Prostate gland (tissue), 2 donors: Measurements from ENCODE around the gene PSMD4. TPM values are rescaled to one million over a fixed set of nuclear protein-coding genes. Genes with fewer than 3 reads are reported as not detected.

Experiments used
- DNase-seq: peaks from one replicate; pipeline ENCODE4 v3.0.0-alpha.2; 2019; ENCODE audit warnings: low spot score
- H3K27ac ChIP-seq, 2 donors: fragments of 200-600 bp; sonication (generic); 2 replicates each; pipeline ENCODE4 v1.5.1; 2017 to 2019
- H3K27me3 ChIP-seq: fragments of 200-600 bp; sonication (generic); replicated peaks from 2 replicates; pipeline ENCODE4 v1.5.1; 2019; ENCODE audit not compliant: insufficient read depth
- H3K36me3 ChIP-seq, 2 donors: fragments of 200-600 bp; sonication (generic); 1 replicate in 1 of 2; 2 replicates in 1 of 2; pipeline versions ENCODE4 v1.5.1 to v1.8.1; 2017 to 2019
- H3K4me1 ChIP-seq: fragments of 200-600 bp; sonication (generic); replicated peaks from 2 replicates; pipeline ENCODE4 v1.5.1; 2019
- H3K4me3 ChIP-seq, 2 donors: fragments of 200-600 bp; sonication (generic); 2 replicates each; pipeline ENCODE4 v1.5.1; 2017 to 2019
- H3K9me3 ChIP-seq: fragments of 200-600 bp; sonication (generic); 2 replicates; pipeline ENCODE4 v1.5.1; 2017
- CTCF ChIP-seq, 4 experiments: fragments of 200-600 bp in 2 of 4; fragments of 450-650 bp in 2 of 4; sonication (generic) in 2 of 4; IDR thresholded peaks; 1 replicate in 3 of 4; 2 replicates in 1 of 4; pipeline ENCODE4 v1.5.1; 2016 to 2019; ENCODE audit warnings: antibody characterized with exemption in 4 of 4, mild to moderate bottlenecking in 2 of 4, moderate library complexity in 2 of 4
- POLR2A ChIP-seq: fragments of 450-650 bp; IDR thresholded peaks from one replicate; pipeline ENCODE4 v1.6.1; 2016; ENCODE audit warnings: antibody characterized with exemption, mild to moderate bottlenecking
- POLR2AphosphoS5 ChIP-seq: sonication (generic); formaldehyde crosslinking; IDR thresholded peaks from one replicate; pipeline ENCODE4 v1.6.1; 2017; ENCODE audit warnings: antibody characterized with exemption
- WGBS: methylation state at CpG from one replicate; pipeline ENCODE4 v1.1.5; 2018; 5-methylcytosine and 5-hydroxymethylcytosine counted together
- intact Hi-C: fragments of 100-400 bp; cut with DNase I; formaldehyde crosslinking; loops from one replicate; pipeline ENCODE4 v1.14.2; 2022
- small RNA-seq, 2 donors: library from RNA; depleted of rRNA; stranded (forward); fragments of <200 nt; gene quantifications; one replicate each; pipeline ENCODE3, GENCODE V24; 2016
- total RNA-seq, 2 donors: library from RNA; depleted of rRNA; stranded (reverse); fragments of >200 nt; gene quantifications; one replicate each; pipeline ENCODE4 v1.1.0, GENCODE V29; 2016

PSMD4 gene
- total RNA-seq, 2 donors from 2014 or later = 96.1 to 116 TPM

GRCh38 chr1:151314137-151314875 lies 59.8 kb downstream of the PSMD4 start:
- no peak for TF ChIP-seq POLR2AphosphoS5
- TF ChIP-seq CTCF (IDR thresholded peaks at IDR 0.05) = no peak
- TF ChIP-seq POLR2A = no peak
- H3K27me3 ChIP-seq = no peaks in the 10 kb centered on the region
- H3K9me3 ChIP-seq = no peaks in the 10 kb centered on the region
- no peaks in the 10 kb centered on the region for H3K36me3 ChIP-seq
- H3K4me3 ChIP-seq = no peak overlapping the region
- peaks cover 4% of the 10 kb centered on the region for H3K4me1 ChIP-seq
- intact Hi-C loops = no loop called here
- DNase-seq = no peak
- 40% methylated on average over 3 of the region's 3 CpGs for WGBS
- no peak overlapping the region for H3K27ac ChIP-seq

DNA sequence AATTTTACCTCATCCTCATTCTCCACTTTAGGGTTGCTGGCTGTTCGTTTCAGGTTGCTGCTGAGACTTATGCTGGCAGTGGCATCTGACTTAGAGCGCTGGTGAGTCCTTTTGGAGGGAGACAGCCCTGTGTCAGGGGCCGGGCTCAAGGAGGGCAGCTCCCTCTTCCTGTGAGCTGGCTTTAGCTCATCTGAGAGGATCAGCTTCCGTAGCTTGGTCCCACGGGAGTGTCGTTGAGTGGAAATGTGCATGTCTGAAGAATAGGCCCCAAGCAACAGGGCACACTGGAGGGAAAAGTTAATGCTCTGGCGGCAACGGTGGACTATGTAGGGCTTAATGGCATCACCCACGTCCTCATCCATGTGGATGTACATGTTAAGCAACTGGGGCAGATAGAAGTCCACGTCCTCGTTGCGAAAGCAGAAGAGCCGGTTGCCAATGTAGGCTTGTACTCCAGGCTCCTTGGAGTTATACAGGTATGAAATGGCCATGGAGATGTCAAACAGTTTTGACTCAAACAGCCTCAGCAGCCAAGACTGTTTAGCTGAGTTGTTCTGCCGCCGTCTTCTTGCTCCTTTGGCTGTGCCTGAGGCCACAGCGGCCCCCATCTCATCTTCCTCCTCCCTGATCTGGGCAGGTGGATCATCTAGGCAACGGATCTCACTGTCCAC lies 61.2 kb downstream of the PSMD4 start:
- WGBS = 90% methylated on average over 17 of the region's 17 CpGs
- Histone ChIP-seq H3K9me3 (no peaks in the 10 kb centered on the region), H3K4me3 (no peak overlapping the region), H3K27ac (no peak overlapping the region), H3K27me3 (no peaks in the 10 kb centered on the region), H3K4me1 (no peaks in the 10 kb centered on the region), H3K36me3 (no peaks in the 10 kb centered on the region)
- intact Hi-C loops = no loop called here
- no peak for DNase-seq
- TF ChIP-seq POLR2AphosphoS5 (no peak), POLR2A (no peak), CTCF (IDR thresholded peaks at IDR 0.05) (no peak)

Small RNAs within 50 kb of the gene (small RNA-seq; reads per million reads assigned to genes)
- 0 reads per million in 2 donors for gene RN7SL444P

Other genes starting within 250 kb of the PSMD4 start
- 10 to 100 TPM; 26.8 to 65.4 TPM for gene MINDY1, start 247.8 kb upstream of the PSMD4 start, total RNA-seq
- gene PRUNE1, start 246.3 kb upstream of the PSMD4 start, total RNA-seq = 10 to 100 TPM; 29.2 to 37.5 TPM
- 10 to 100 TPM; 13.2 to 14.8 TPM for gene BNIPL, start 218.1 kb upstream of the PSMD4 start, total RNA-seq
- 10 to 100 TPM; 17.3 to 17.7 TPM for gene C1orf56, start 207.0 kb upstream of the PSMD4 start, total RNA-seq
- 10 to 100 TPM; 66.6 to 67.4 TPM for gene CDC42SE1, start 195.1 kb upstream of the PSMD4 start, total RNA-seq
- gene MLLT11, start 194.3 kb upstream of the PSMD4 start, total RNA-seq = 1 to 10 TPM in 1 of 2 donors, under 1 TPM in 1; 0.64 to 1.9 TPM
- gene GABPB2, start 184.0 kb upstream of the PSMD4 start, total RNA-seq = 10 to 100 TPM; 14.7 to 23.5 TPM
- gene SEMA6C, start 108.1 kb upstream of the PSMD4 start, total RNA-seq = 100 to 1,000 TPM in 1 of 2 donors, 1 to 10 TPM in 1; 4.1 to 173 TPM
- gene TNFAIP8L2, start 98.1 kb upstream of the PSMD4 start, total RNA-seq = 1 to 10 TPM; 1.5 to 2.1 TPM
- gene LYSMD1, start 88.8 kb upstream of the PSMD4 start, total RNA-seq = 10 to 100 TPM in 1 of 2 donors, 1 to 10 TPM in 1; 7.3 to 19.3 TPM
- gene SCNM1, start 88.6 kb upstream of the PSMD4 start, total RNA-seq = 10 to 100 TPM; 25.1 to 39.5 TPM
- gene TMOD4, start 78.8 kb upstream of the PSMD4 start, total RNA-seq = 1 to 10 TPM in 1 of 2 donors, not detected in 1; 1.7 TPM
- gene VPS72, start 64.5 kb upstream of the PSMD4 start, total RNA-seq = 10 to 100 TPM; 49.4 to 52.7 TPM
- gene PIP5K1A, start 56.2 kb upstream of the PSMD4 start, total RNA-seq = 10 to 100 TPM; 40.2 to 96.7 TPM
- gene ZNF687, start 27.6 kb downstream of the PSMD4 start, total RNA-seq = 10 to 100 TPM; 30.1 to 46.4 TPM
- gene PI4KB, start 72.7 kb downstream of the PSMD4 start, total RNA-seq = 10 to 100 TPM; 60.7 to 91.9 TPM
- gene RFX5, start 92.5 kb downstream of the PSMD4 start, total RNA-seq = 10 to 100 TPM; 25.5 to 27.2 TPM
- gene SELENBP1, start 118.0 kb downstream of the PSMD4 start, total RNA-seq = 100 to 1,000 TPM; 104 to 108 TPM
- 100 to 1,000 TPM; 229 to 275 TPM for gene PSMB4, start 144.8 kb downstream of the PSMD4 start, total RNA-seq
- gene POGZ, start 204.8 kb downstream of the PSMD4 start, total RNA-seq = 100 to 1,000 TPM in 1 of 2 donors, 10 to 100 TPM in 1; 34.5 to 126 TPM